ENCODE measurements around the gene LPAR3. TPM values are rescaled to one million over a fixed set of nuclear protein-coding genes. Genes with fewer than 3 reads are reported as not detected.

Gene LPAR3
- total and polyA plus RNA-seq, 7 experiments from 2014 or later = 0.29 to 1.1 (median 0.97) TPM

- Mint-ChIP-seq H3K4me1 (peaks cover 17 to 35% (median 30%) of the 10 kb centered on the region in 7 donors), H3K4me3 (peak overlapping the region in 6 of 10 donors; percentile 49 to 88 (median 84)), H3K27ac (peak overlapping the region in 1 of 9 donors; percentile 80), H3K9me3 (peaks cover 0 to 6% (median 0%) of the 10 kb centered on the region in 11 donors), H3K36me3 (peaks cover 0 to 4% (median 0%) of the 10 kb centered on the region in 5 donors), H3K27me3 (peaks cover 0 to 7% (median 0%) of the 10 kb centered on the region in 5 donors)
- Histone ChIP-seq H3K36me3 (ENCODE audit: control insufficient read depth in 2 of 3, insufficient read depth in 3 of 3, low read length in 3 of 3) (no peaks in the 10 kb centered on the region), H3K27ac (ENCODE audit: low read depth, low read length) (no peak overlapping the region), H3K9me3 (ENCODE audit: control insufficient read depth in 2 of 3, low read length in 3 of 3) (no peaks in the 10 kb centered on the region), H3K4me1 (ENCODE audit: control insufficient read depth in 2 of 2, insufficient read depth in 2 of 2, low read length in 2 of 2) (peaks cover 0 to 14% of the 10 kb centered on the region in 2 donors), H3K4me3 (ENCODE audit: low read length) (no peak overlapping the region), H3K27me3 (ENCODE audit: control insufficient read depth in 2 of 2, insufficient read depth in 2 of 2, low read length in 2 of 2) (no peaks in the 10 kb centered on the region)
- ChIA-PET POLR2A (no interaction called here), CTCF (interaction anchor here (0.7 to 1.8 kb wide), 7 partner anchors 9 to 1747 kb away, joined by 3 to 7 read pairs (median 4); no protein-coding TSS in a partner anchor)
- DNase-seq (no peak), ATAC-seq (no peak)
- intact Hi-C loops (cut with micrococcal nuclease) = loop anchor here (1.0 to 10.0 kb wide), 6 partner anchors 71 to 474 kb away; partner anchors contain the start of genes C1orf52 (in 1 of the 2), LPAR3 (in 1 of the 2) and MCOLN3 (in 1 of the 2)
These were observed 110.1 kb downstream of the LPAR3 start for GRCh38 chr1:84782881-84783280.

GRCh38 chr1:84781946-84782771 is 110.8 kb downstream of the LPAR3 start:
- ChIA-PET POLR2A (no interaction called here), CTCF (interaction anchor here (0.6 to 1.8 kb wide), 10 partner anchors 9 to 1746 kb away, joined by 3 to 7 read pairs (median 4); no protein-coding TSS in a partner anchor)
- Mint-ChIP-seq H3K4me1 (peaks cover 17 to 35% (median 30%) of the 10 kb centered on the region in 7 donors), H3K4me3 (peak overlapping the region; percentile 60 to 89 (median 84)), H3K27me3 (peaks cover 0 to 7% (median 0%) of the 10 kb centered on the region in 5 donors), H3K36me3 (no peaks in the 10 kb centered on the region), H3K27ac (peak overlapping the region in 8 of 9 donors; percentile 48 to 88 (median 78)), H3K9me3 (no peaks in the 10 kb centered on the region)
- Histone ChIP-seq H3K27me3 (ENCODE audit: control insufficient read depth in 2 of 2, insufficient read depth in 2 of 2, low read length in 2 of 2) (no peaks in the 10 kb centered on the region), H3K4me1 (ENCODE audit: control insufficient read depth in 2 of 2, insufficient read depth in 2 of 2, low read length in 2 of 2) (peaks cover 0 to 14% of the 10 kb centered on the region in 2 donors), H3K27ac (ENCODE audit: low read depth, low read length) (peak overlapping the region; percentile 26), H3K36me3 (ENCODE audit: control insufficient read depth in 2 of 3, insufficient read depth in 3 of 3, low read length in 3 of 3) (no peaks in the 10 kb centered on the region), H3K4me3 (ENCODE audit: low read length) (peak overlapping the region; percentile 23), H3K9me3 (ENCODE audit: control insufficient read depth in 2 of 3, low read length in 3 of 3) (no peaks in the 10 kb centered on the region)
- peak; percentile 63 to 82 (median 75) for DNase-seq
- ATAC-seq = peak; percentile 93
- intact Hi-C loops (cut with micrococcal nuclease) = loop anchor here (1.0 to 10.0 kb wide), 6 partner anchors 72 to 475 kb away; partner anchors contain the start of genes C1orf52 (in 1 of the 2), LPAR3 (in 1 of the 2) and MCOLN3 (in 1 of the 2)

DNA sequence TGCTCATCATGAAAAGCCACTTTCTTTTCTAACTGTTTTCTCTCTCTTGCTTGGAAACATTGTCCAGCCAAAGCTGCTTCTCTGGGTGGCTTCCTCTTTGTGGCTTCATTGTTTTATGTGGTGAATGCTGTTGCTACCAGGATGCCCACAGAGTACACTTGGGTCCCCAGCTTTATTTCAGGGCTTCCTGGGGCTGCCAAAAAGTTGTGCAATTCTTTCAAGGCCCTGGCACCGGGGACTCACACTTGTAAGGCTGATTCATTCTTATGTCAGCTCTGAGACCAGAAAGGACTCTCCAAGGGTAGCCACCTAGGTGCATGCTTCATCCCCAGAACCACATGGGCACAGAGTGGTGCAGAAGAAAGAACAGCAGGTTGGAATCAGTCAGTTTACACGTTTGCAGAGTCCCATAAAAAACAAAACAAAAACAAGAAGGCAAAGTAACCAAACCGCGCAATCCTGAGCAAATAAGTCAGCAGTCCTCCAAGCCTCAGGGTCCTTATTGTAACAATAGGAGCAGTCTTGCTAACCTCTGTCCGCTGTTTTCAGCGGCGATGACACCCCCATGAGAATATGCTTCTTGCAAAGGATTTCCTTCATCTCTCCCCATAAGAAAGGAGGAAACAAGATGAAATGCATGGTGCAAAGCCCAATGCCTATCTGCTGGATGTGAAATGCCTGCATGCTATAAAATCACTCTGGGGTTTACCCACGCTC is 112.8 kb downstream of the LPAR3 start:
- Histone ChIP-seq H3K4me1 (ENCODE audit: control insufficient read depth in 2 of 2, insufficient read depth in 2 of 2, low read length in 2 of 2) (peaks cover 0 to 14% of the 10 kb centered on the region in 2 donors), H3K27ac (ENCODE audit: low read depth, low read length) (no peak overlapping the region), H3K4me3 (ENCODE audit: low read length) (no peak overlapping the region), H3K9me3 (ENCODE audit: control insufficient read depth in 2 of 3, low read length in 3 of 3) (no peaks in the 10 kb centered on the region), H3K27me3 (ENCODE audit: control insufficient read depth in 2 of 2, insufficient read depth in 2 of 2, low read length in 2 of 2) (no peaks in the 10 kb centered on the region), H3K36me3 (ENCODE audit: control insufficient read depth in 2 of 3, insufficient read depth in 3 of 3, low read length in 3 of 3) (no peaks in the 10 kb centered on the region)
- Mint-ChIP-seq H3K4me3 (peak overlapping the region in 4 of 10 donors; percentile 4 to 21 (median 17)), H3K27ac (peak overlapping the region in 3 of 9 donors; percentile 8 to 60 (median 49)), H3K9me3 (no peaks in the 10 kb centered on the region), H3K27me3 (peaks cover 0 to 7% (median 0%) of the 10 kb centered on the region in 5 donors), H3K4me1 (peaks cover 17 to 35% (median 30%) of the 10 kb centered on the region in 7 donors), H3K36me3 (no peaks in the 10 kb centered on the region)
- peak in 1 of 9 donors; percentile 16 for DNase-seq
- ATAC-seq = peak; percentile 44
- intact Hi-C loops (cut with micrococcal nuclease) = loop anchor here (5.0 to 10.0 kb wide), 4 partner anchors 82 to 477 kb away; partner anchors contain the start of genes C1orf52 (in 1 of the 2), LPAR3 (in 1 of the 2) and MCOLN3 (in 1 of the 2)
- ChIA-PET POLR2A (no interaction called here), CTCF (no interaction called here)

GRCh38 chr1:84776639-84777038 is 116.4 kb downstream of the LPAR3 start:
- Histone ChIP-seq H3K4me3 (ENCODE audit: low read length) (no peak overlapping the region), H3K27ac (ENCODE audit: low read depth, low read length) (no peak overlapping the region), H3K36me3 (ENCODE audit: control insufficient read depth in 2 of 3, insufficient read depth in 3 of 3, low read length in 3 of 3) (no peaks in the 10 kb centered on the region), H3K9me3 (ENCODE audit: control insufficient read depth in 2 of 3, low read length in 3 of 3) (no peaks in the 10 kb centered on the region), H3K27me3 (ENCODE audit: control insufficient read depth in 2 of 2, insufficient read depth in 2 of 2, low read length in 2 of 2) (no peaks in the 10 kb centered on the region), H3K4me1 (ENCODE audit: control insufficient read depth in 2 of 2, insufficient read depth in 2 of 2, low read length in 2 of 2) (peaks cover 0 to 10% of the 10 kb centered on the region in 2 donors)
- intact Hi-C loops (cut with micrococcal nuclease) = no loop called here
- H3K9me3 Mint-ChIP-seq = no peaks in the 10 kb centered on the region
- H3K4me1 Mint-ChIP-seq = peaks cover 4 to 21% (median 20%) of the 10 kb centered on the region in 7 donors
- no peak for ATAC-seq
- ChIA-PET CTCF (interaction anchor here (1.1 to 1.4 kb wide), 2 partner anchors 16 to 635 kb away, joined by 3 to 5 read pairs; no protein-coding TSS in a partner anchor), POLR2A (interaction anchor here (0.6 to 0.7 kb wide), 2 partner anchors 73 to 168 kb away, joined by 3 read pairs; no protein-coding TSS in a partner anchor)
- DNase-seq = no peak
- H3K4me3 Mint-ChIP-seq = no peak overlapping the region
- H3K27ac Mint-ChIP-seq = no peak overlapping the region
- peaks cover 0 to 9% (median 0%) of the 10 kb centered on the region in 5 donors for H3K27me3 Mint-ChIP-seq
- no peaks in the 10 kb centered on the region for H3K36me3 Mint-ChIP-seq

- intact Hi-C loops (cut with micrococcal nuclease) = no loop called here
- H3K27me3 Mint-ChIP-seq = peaks cover under 1 to 5% (median 4%) of the 10 kb centered on the region in 5 donors
- POLR2A ChIA-PET = no interaction called here
- H3K27ac Mint-ChIP-seq = no peak overlapping the region
- no peaks in the 10 kb centered on the region for H3K9me3 ChIP-seq (ENCODE audit: control insufficient read depth in 2 of 3, low read length in 3 of 3)
- H3K27ac ChIP-seq (ENCODE audit: low read depth, low read length) = no peak overlapping the region
- no peak overlapping the region for H3K4me3 ChIP-seq (ENCODE audit: low read length)
- H3K9me3 Mint-ChIP-seq = no peaks in the 10 kb centered on the region
- ATAC-seq (no peak), DNase-seq (no peak)
- H3K4me1 Mint-ChIP-seq = peaks cover 4 to 16% (median 11%) of the 10 kb centered on the region in 7 donors
- peaks cover 0 to 9% of the 10 kb centered on the region in 2 donors for H3K4me1 ChIP-seq (ENCODE audit: control insufficient read depth in 2 of 2, insufficient read depth in 2 of 2, low read length in 2 of 2)
- H3K27me3 ChIP-seq (ENCODE audit: control insufficient read depth in 2 of 2, insufficient read depth in 2 of 2, low read length in 2 of 2) = no peaks in the 10 kb centered on the region
- no peaks in the 10 kb centered on the region for H3K36me3 Mint-ChIP-seq
- no peaks in the 10 kb centered on the region for H3K36me3 ChIP-seq (ENCODE audit: control insufficient read depth in 2 of 3, insufficient read depth in 3 of 3, low read length in 3 of 3)
- no peak overlapping the region for H3K4me3 Mint-ChIP-seq
- CTCF ChIA-PET = no interaction called here
These were observed 117.5 kb downstream of the LPAR3 start for GRCh38 chr1:84775535-84775920.
